Endothelial cell of umbilical vein (primary cell): ENCODE results near the gene SFT2D1. TPM values are rescaled to one million over a fixed set of nuclear protein-coding genes. Genes with fewer than 3 reads are reported as not detected.

Experiments used
- BruUV-seq: library from RNA; stranded (reverse); fragments of 400-500 nt; replicated peaks from 2 replicates; lab custom pipeline; 2021; lab: Mats Ljungman, UMichigan
- CTCF ChIA-PET: fragments of 300-600, 350-600 bp; sonication (Branson Sonifier 250); formaldehyde crosslinking; loops from one replicate; lab custom pipeline; 2021; ENCODE audit warnings: antibody characterized with exemption, inconsistent platforms; lab: Charles Lee
- POLR2A ChIA-PET: fragments of 300-600, 350-600 bp; sonication (Branson Sonifier 250); formaldehyde crosslinking; loops from one replicate; lab custom pipeline; 2021; ENCODE audit warnings: antibody characterized with exemption, inconsistent platforms; lab: Charles Lee
- DNase-seq: peaks from one replicate; pipeline ENCODE4 v3.0.0-alpha.2; 2011; ENCODE audit warnings: low read depth, low spot score
- FAIRE-seq: peaks from 2 replicates; lab custom pipeline; 2011; peaks lifted over from hg19 to GRCh38; lab: Jason Lieb, UNC
- H2AFZ ChIP-seq: 2 replicates; pipeline ENCODE4 v1.6.0; 2012; ENCODE audit warnings: low read depth, low read length, control low read depth, inconsistent platforms
- H3K27ac ChIP-seq: 2 replicates; pipeline ENCODE4 v1.5.1; 2011; ENCODE audit warnings: low read depth, mild to moderate bottlenecking, control low read depth, low read length, moderate library complexity; ENCODE audit not compliant: insufficient read depth
- H3K27me3 ChIP-seq, 2 experiments: 2 replicates each; pipeline versions ENCODE4 v1.6.0 to v1.6.1; 2011; ENCODE audit warnings: low read length in 2 of 2, mixed read lengths in 1 of 2; ENCODE audit not compliant: control insufficient read depth in 2 of 2, insufficient read depth in 2 of 2
- H3K36me3 ChIP-seq, 2 experiments: 2 replicates in 1 of 2; 3 replicates in 1 of 2; pipeline ENCODE4 v1.5.1; 2011; ENCODE audit warnings: low read length in 2 of 2, mild to moderate bottlenecking in 1 of 2, moderate library complexity in 1 of 2; ENCODE audit not compliant: control insufficient read depth in 2 of 2, insufficient read depth in 2 of 2; ENCODE audit errors: extremely low read depth in 1 of 2
- H3K4me1 ChIP-seq: 3 replicates; pipeline ENCODE4 v1.5.1; 2011; ENCODE audit warnings: mild to moderate bottlenecking, low read length; ENCODE audit not compliant: control insufficient read depth, insufficient read depth; ENCODE audit errors: extremely low read depth
- H3K4me2 ChIP-seq: 2 replicates; pipeline ENCODE4 v1.6.1; 2011; ENCODE audit warnings: low read length, control low read depth, mixed read lengths; ENCODE audit not compliant: insufficient read depth
- H3K4me3 ChIP-seq, 3 experiments: fragments of 200-600 bp in 1 of 3; sonication (generic), shearing (Covaris generic) in 1 of 3; replicated peaks in 1 of 3; 2 replicates each; pipeline ENCODE4 v1.5.1; 2011 to 2016; ENCODE audit warnings: control low read depth in 3 of 3, low read length in 3 of 3, mild to moderate bottlenecking in 2 of 3, inconsistent platforms in 1 of 3, low read depth in 1 of 3, moderate library complexity in 1 of 3; ENCODE audit not compliant: insufficient read depth in 1 of 3
- H3K79me2 ChIP-seq: 2 replicates; pipeline ENCODE4 v1.6.0; 2012; ENCODE audit warnings: low read length, inconsistent platforms; ENCODE audit not compliant: control insufficient read depth, insufficient read depth
- H3K9ac ChIP-seq: replicated peaks from 2 replicates; pipeline ENCODE3; 2011; ENCODE audit warnings: low read length, control low read depth; ENCODE audit not compliant: insufficient read depth; ENCODE audit errors: extremely low read depth
- H3K9me1 ChIP-seq: replicated peaks from 3 replicates; pipeline ENCODE4 v1.6.0; 2011; ENCODE audit warnings: mild to moderate bottlenecking, low read length; ENCODE audit not compliant: control insufficient read depth, insufficient read depth; ENCODE audit errors: extremely low read depth
- H3K9me3 ChIP-seq: replicated peaks from 2 replicates; pipeline ENCODE4 v1.5.1; 2012; ENCODE audit warnings: low read length, inconsistent platforms; ENCODE audit not compliant: control insufficient read depth, insufficient read depth
- H4K20me1 ChIP-seq: replicated peaks from 2 replicates; pipeline ENCODE3; 2011; ENCODE audit warnings: mild to moderate bottlenecking, low read length; ENCODE audit not compliant: control insufficient read depth, insufficient read depth; ENCODE audit errors: extremely low read depth
- CTCF ChIP-seq, 2 donors: IDR thresholded peaks; 1 replicate in 1 of 2; 2 replicates in 1 of 2; pipeline ENCODE4 v1.5.1; 2011; ENCODE audit warnings: low read length in 2 of 2, mild to moderate bottlenecking in 2 of 2, moderate library complexity in 2 of 2, control low read depth in 1 of 2, inconsistent platforms in 1 of 2, low read depth in 1 of 2; ENCODE audit not compliant: insufficient read depth in 1 of 2; ENCODE audit errors: extremely low read depth in 1 of 2
- EZH2 ChIP-seq: IDR thresholded peaks from 2 replicates; pipeline ENCODE4 v1.6.1; 2012; ENCODE audit warnings: borderline replicate concordance, low read depth, mild to moderate bottlenecking, moderate library complexity, low read length, inconsistent platforms; ENCODE audit not compliant: severe bottlenecking
- FOS ChIP-seq: IDR thresholded peaks from 2 replicates; pipeline ENCODE4 v1.6.1; 2011; ENCODE audit warnings: mild to moderate bottlenecking, low read length, moderate library complexity, borderline replicate concordance; ENCODE audit not compliant: insufficient read depth
- GATA2 ChIP-seq: IDR thresholded peaks from 2 replicates; pipeline ENCODE4 v1.7.0; 2011; ENCODE audit warnings: low read depth, mild to moderate bottlenecking, moderate library complexity, mixed read lengths, low read length; ENCODE audit not compliant: insufficient read length, insufficient read depth
- JUN ChIP-seq: IDR thresholded peaks from 2 replicates; pipeline ENCODE4 v1.6.1; 2011; ENCODE audit warnings: borderline replicate concordance, low read depth; ENCODE audit not compliant: insufficient read length, insufficient read depth
- MYC ChIP-seq: IDR thresholded peaks from one replicate; pipeline ENCODE4 v1.6.1; 2011; ENCODE audit warnings: mild to moderate bottlenecking, low read depth, low read length
- POLR2A ChIP-seq: IDR thresholded peaks from 2 replicates; pipeline ENCODE4 v1.6.1; 2012; ENCODE audit warnings: low read depth, mild to moderate bottlenecking, control low read depth, low read length
- POLR2AphosphoS5 ChIP-seq: IDR thresholded peaks from 2 replicates; pipeline ENCODE4 v1.6.1; 2012; ENCODE audit warnings: low read depth, mild to moderate bottlenecking, control low read depth, low read length, moderate library complexity; ENCODE audit not compliant: insufficient read depth
- dilution Hi-C: fragments of 300-500 bp; cut with MboI; formaldehyde crosslinking; loops from one replicate; pipeline ENCODE4 v1.15.0; 2019; ENCODE audit warnings: low sequenced_read_pairs; ENCODE audit not compliant: extremely low pct_ligation_motif_present
- intact Hi-C: fragments of 100-400 bp; cut with micrococcal nuclease; formaldehyde crosslinking; loops from one replicate; pipeline ENCODE4 v1.10.0; 2022
- polyA plus RNA-seq, 4 experiments: library from polyadenylated mRNA; depleted of rRNA in 3 of 4; stranded (reverse) in 3 of 4; unstranded in 1 of 4; fragments of >200 nt; gene quantifications; 2 replicates each; pipeline versions ENCODE4 v1.2.1 to v1.2.3, GENCODE V29; 2011 to 2012; ENCODE audit warnings: missing spikeins in 1 of 4
- total RNA-seq: library from RNA; stranded (reverse); gene quantifications from 2 replicates; pipeline ENCODE4 v1.2.3, GENCODE V29; 2021
- TF ChIP-seq, protein P1 (sequence below): IDR thresholded peaks from 2 replicates; pipeline ENCODE4 v1.6.1; 2011; ENCODE audit not compliant: insufficient read depth, insufficient read length

SFT2D1 gene
- total and polyA plus RNA-seq, 2 donors (not counting 3 experiments of a cell fraction or from before 2014, with no cell fraction given), result 22.9 to 30.6 TPM

- Histone ChIP-seq H3K9me3 (no peaks in the 10 kb centered on the region), H3K79me2 (no peaks in the 10 kb centered on the region), H3K36me3 (no peaks in the 10 kb centered on the region), H2AFZ (no peak overlapping the region), H3K27me3 (no peaks in the 10 kb centered on the region), H3K4me3 (no peak overlapping the region), H3K27ac (no peak overlapping the region), H3K4me2 (no peak overlapping the region), H3K9me1 (no peaks in the 10 kb centered on the region), H3K9ac (no peak overlapping the region), H4K20me1 (no peaks in the 10 kb centered on the region), H3K4me1 (no peaks in the 10 kb centered on the region)
- BruUV-seq, result no TSS peak
- ChIA-PET POLR2A (no interaction called here), CTCF (no interaction called here)
- FAIRE-seq (no peak), DNase-seq (no peak)
- no peak for TF ChIP-seq JUN
- TF ChIP-seq POLR2AphosphoS5, result no peak
- no peak for TF ChIP-seq EZH2
- no peak for TF ChIP-seq GATA2
- no peak for TF ChIP-seq MYC
- no peak for TF ChIP-seq FOS
- TF ChIP-seq, protein P1, sequence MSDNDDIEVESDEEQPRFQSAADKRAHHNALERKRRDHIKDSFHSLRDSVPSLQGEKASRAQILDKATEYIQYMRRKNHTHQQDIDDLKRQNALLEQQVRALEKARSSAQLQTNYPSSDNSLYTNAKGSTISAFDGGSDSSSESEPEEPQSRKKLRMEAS, result no peak
- TF ChIP-seq POLR2A, result no peak
- TF ChIP-seq CTCF (IDR thresholded peaks at IDR 0.05; ENCODE audit: extremely low read depth in 1 of 2, insufficient read depth in 1 of 2, low read depth in 1 of 2, low read length in 2 of 2), result no peak
- dilution Hi-C loops, result no loop called here
- intact Hi-C loops, result no loop called here
Measured at GRCh38 chr6:166375013-166375412, 32.7 kb upstream of the SFT2D1 start.
